Left lung (tissue), 10 donors: ENCODE data around the gene CRACDL. TPM values are rescaled to one million over a fixed set of nuclear protein-coding genes. Genes with fewer than 3 reads are reported as not detected.
A peak's percentile ranks its signal among the peaks of the same experiment; 100 is the strongest.

Experiments used
- ATAC-seq: fragments of 200-7000 bp; cut with Tn5 transposase; one replicate; pipeline ENCODE4 v1.9.1; 2020; ENCODE audit warnings: moderate library complexity
- DNase-seq, 4 donors: peaks; one replicate each; pipeline ENCODE4 v3.0.0-alpha.2; 2013 to 2020
- H3K27ac ChIP-seq, 2 donors: fragments of 200-600 bp; sonication (generic) in 1 of 2; one replicate each; pipeline versions ENCODE4 v1.5.0 to v1.8.0; 2020 to 2021
- H3K27me3 ChIP-seq, 2 donors: fragments of 200-600 bp; sonication (generic) in 1 of 2; one replicate each; pipeline versions ENCODE4 v1.5.0 to v1.8.0; 2020 to 2021
- H3K36me3 ChIP-seq, 2 donors: fragments of 200-600 bp; sonication (generic) in 1 of 2; one replicate each; pipeline versions ENCODE4 v1.5.0 to v1.8.0; 2020 to 2021
- H3K4me1 ChIP-seq, 2 donors: fragments of 200-600 bp; one replicate each; pipeline ENCODE4 v1.8.0; 2021
- H3K4me3 ChIP-seq, 2 donors: fragments of 200-600 bp; sonication (generic) in 1 of 2; one replicate each; pipeline versions ENCODE4 v1.5.0 to v1.8.0; 2020 to 2021; ENCODE audit warnings: mild to moderate bottlenecking in 1 of 2
- H3K9me3 ChIP-seq, 2 donors: fragments of 200-600 bp; sonication (generic) in 1 of 2; one replicate each; pipeline versions ENCODE4 v1.5.0 to v1.8.0; 2020 to 2021
- intact Hi-C, 2 donors: fragments of 100-400 bp; cut with DNase I; formaldehyde crosslinking; loops; one replicate each; pipeline versions ENCODE4 v1.11.2 to v1.14.2; 2022
- polyA plus RNA-seq, 6 donors: library from polyadenylated mRNA; unstranded; fragments of 120-200 nt; gene quantifications; one replicate each; pipeline ENCODE4 v1.2.1, GENCODE V29; 2013; ENCODE audit not compliant: insufficient read length in 6 of 6
- total RNA-seq, 2 donors: library from RNA; stranded (reverse); fragmentation: NEBNext Ultra II Directional; extraction: Animal tissue kit (Norgen Biotek cat#: 25700); gene quantifications; one replicate each; pipeline ENCODE4 v1.2.1, GENCODE V29; 2021
- TF ChIP-seq, protein P1 (sequence below), 2 donors: fragments of 200-600 bp; sonication (generic) in 1 of 2; IDR thresholded peaks; one replicate each; pipeline versions ENCODE4 v1.5.0 to v1.8.0; 2021; ENCODE audit warnings: antibody characterized with exemption in 2 of 2
- donor health status: DM: no; HTN: yes; CAD: no.
- donor health status: DM: no; HTN: no; CAD: no.

CRACDL gene
- total and polyA plus RNA-seq, 8 donors = 4.0 to 15.2 (median 6.0) TPM

DNA sequence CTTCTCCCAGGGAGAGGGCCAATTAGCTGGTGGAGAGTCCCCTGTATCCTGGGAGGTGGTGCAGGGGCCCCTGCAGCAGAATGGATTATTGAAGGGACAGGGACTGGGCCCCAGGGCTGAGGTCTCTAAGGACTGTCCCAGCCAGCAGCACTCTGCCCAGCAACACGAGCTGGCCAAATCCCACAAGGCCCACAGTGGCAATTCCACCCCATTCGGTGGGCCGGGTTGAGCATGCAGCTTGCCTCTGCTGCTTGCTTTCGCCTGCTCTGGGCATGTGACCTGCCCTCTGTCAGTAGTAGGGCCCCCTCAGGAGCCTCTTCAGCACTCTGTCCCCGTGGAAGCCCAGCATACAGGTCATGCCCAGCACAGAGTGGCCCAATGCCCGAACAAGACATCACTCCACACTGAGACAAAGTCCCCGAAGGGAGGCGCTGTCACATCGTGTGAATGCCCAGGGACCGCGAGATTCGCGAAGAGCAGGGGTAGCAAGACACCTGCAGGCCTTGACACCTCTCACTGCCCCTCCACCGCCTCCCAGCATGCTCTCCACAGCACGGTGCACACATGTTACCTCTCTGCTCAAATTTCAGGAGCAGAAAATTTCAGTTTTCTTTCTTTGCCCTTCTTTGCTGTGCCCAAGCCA is 65.4 kb downstream of the CRACDL start:
- Histone ChIP-seq H3K27me3 (no peaks in the 10 kb centered on the region), H3K27ac (no peak overlapping the region), H3K4me3 (no peak overlapping the region), H3K4me1 (no peaks in the 10 kb centered on the region), H3K9me3 (no peaks in the 10 kb centered on the region), H3K36me3 (no peaks in the 10 kb centered on the region)
- no peak for ATAC-seq
- DNase-seq = no peak
- TF ChIP-seq, protein P1, sequence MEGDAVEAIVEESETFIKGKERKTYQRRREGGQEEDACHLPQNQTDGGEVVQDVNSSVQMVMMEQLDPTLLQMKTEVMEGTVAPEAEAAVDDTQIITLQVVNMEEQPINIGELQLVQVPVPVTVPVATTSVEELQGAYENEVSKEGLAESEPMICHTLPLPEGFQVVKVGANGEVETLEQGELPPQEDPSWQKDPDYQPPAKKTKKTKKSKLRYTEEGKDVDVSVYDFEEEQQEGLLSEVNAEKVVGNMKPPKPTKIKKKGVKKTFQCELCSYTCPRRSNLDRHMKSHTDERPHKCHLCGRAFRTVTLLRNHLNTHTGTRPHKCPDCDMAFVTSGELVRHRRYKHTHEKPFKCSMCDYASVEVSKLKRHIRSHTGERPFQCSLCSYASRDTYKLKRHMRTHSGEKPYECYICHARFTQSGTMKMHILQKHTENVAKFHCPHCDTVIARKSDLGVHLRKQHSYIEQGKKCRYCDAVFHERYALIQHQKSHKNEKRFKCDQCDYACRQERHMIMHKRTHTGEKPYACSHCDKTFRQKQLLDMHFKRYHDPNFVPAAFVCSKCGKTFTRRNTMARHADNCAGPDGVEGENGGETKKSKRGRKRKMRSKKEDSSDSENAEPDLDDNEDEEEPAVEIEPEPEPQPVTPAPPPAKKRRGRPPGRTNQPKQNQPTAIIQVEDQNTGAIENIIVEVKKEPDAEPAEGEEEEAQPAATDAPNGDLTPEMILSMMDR (IDR thresholded peaks at IDR 0.05) = no peak
- intact Hi-C loops = no loop called here

DNA sequence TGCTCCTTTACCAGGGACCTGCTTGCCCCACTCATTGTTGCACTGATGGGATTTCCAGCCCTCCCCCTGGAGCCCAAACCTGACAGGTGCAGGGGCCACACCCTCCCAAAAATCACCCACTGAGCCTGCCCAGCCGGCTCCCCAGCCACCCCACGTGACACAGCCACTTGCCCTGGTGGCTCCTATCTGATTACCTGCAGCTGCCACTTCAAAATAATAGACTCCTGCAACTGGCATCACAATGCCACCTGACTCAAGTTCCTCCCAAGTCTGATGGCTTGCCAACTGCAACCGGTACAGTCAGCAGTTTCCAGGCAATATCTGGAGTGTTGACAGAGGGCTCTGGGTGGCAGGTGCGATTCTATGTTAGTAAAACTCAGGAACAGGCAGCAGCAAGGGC is 66.2 kb downstream of the CRACDL start:
- H3K4me1 ChIP-seq = no peaks in the 10 kb centered on the region
- no peak overlapping the region for H3K4me3 ChIP-seq
- DNase-seq (peak; percentile 24 to 87 (median 84)), ATAC-seq (peak; percentile 67)
- H3K9me3 ChIP-seq = no peaks in the 10 kb centered on the region
- TF ChIP-seq, protein P1 (IDR thresholded peaks at IDR 0.05) = no peak
- intact Hi-C loops = no loop called here
- H3K27ac ChIP-seq = peak overlapping the region; percentile 74 to 82
- H3K27me3 ChIP-seq = no peaks in the 10 kb centered on the region
- H3K36me3 ChIP-seq = no peaks in the 10 kb centered on the region

DNA sequence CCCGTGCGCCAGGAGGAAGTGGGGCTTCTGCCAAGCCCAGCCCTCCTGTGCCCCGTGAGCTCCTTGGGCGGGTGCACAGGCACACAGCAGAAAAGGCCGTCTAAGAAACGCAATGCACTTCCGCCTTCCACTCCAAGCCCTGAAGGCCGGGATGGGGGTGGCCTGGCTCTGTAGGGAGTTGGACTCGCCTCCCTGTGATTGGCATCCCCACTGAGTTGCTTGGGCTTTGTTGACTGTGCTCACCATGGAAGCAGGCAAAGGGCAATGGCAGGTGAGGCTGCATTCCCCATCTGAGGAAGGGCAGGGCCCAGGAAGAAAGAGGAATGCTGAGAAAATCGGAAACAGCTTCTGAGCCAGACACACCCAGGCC is 66.8 kb downstream of the CRACDL start:
- H3K9me3 ChIP-seq = no peaks in the 10 kb centered on the region
- H3K27ac ChIP-seq = peak overlapping the region; percentile 74 to 82
- intact Hi-C loops = no loop called here
- H3K4me3 ChIP-seq = peak overlapping the region in 1 of 2 donors; percentile 0
- ATAC-seq = peak; percentile 88
- H3K27me3 ChIP-seq = no peaks in the 10 kb centered on the region
- TF ChIP-seq, protein P1 (IDR thresholded peaks at IDR 0.05) = no peak
- peak; percentile 40 to 90 (median 86) for DNase-seq
- H3K36me3 ChIP-seq = no peaks in the 10 kb centered on the region
- H3K4me1 ChIP-seq = no peaks in the 10 kb centered on the region

DNA sequence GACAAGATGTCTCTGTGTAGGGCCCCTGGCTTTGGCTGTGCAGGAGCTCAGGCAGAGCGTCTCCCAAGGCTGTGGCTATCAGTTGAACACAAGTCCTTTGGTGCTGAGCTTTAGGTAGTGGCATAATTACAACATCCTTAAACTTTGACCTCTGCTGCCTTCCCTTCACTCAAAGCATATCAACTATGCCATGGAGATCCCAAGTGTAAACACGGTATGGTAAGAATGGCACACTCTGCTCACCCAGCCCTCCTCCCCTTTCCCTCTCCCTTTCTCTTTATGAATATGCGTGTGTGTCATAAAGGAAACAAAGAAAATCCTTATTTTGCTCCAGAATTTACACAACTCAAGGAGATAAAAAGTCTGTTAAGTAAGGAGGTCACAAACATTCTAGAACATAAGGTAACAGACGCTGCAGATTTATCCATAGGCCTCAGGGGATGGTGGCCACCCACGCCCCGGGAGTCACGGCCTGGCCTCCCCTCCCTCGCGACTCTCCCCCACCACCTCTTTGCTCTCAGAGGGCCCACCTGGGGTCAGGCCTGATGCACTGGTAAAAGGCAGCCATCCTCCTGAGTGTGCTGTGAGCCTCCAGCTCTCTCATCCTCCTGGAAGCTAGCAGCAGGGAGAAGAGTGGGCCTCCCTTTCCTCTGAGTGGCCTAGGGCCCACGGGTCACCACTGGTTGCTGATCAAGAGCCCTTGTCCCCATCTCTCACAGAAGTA is 67.3 kb downstream of the CRACDL start:
- H3K27ac ChIP-seq = peak overlapping the region; percentile 74 to 82
- TF ChIP-seq, protein P1 (IDR thresholded peaks at IDR 0.05) = no peak

DNA sequence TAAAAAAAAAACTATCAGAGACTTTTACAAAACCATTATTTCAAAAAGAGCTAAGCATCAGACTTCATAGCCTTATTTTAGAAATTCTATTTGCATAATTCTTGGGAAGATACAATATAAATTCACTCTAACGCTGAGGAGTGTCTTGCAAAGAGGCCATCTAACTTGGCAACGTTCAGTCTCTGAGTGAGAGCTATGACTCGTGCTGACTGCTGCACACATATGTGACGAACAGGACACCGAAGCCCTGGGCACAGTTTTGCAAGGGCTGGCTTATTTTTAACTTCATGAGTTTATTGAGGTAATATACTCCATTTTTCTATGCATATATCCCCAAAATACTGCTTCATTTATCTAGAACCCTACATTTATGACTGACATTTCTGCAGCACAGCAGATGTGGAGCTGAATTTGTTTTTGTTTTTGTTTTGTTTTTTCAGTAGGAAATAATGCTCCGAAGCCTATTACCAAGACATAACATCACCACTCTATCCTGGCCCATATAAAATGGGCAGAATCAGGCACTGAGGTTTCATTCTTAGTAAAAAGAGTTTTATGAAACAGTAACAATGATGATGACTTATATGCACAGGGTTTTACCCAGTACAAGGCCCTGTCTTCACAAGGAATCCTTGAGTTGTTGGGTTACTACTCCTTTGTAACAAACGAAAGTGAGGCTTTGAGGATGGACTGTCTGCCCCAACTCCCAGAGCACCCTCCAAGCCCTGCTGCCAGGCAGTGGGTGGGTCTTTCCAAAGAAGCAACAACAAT is 68.3 kb downstream of the CRACDL start:
- TF ChIP-seq, protein P1 (IDR thresholded peaks at IDR 0.05) = no peak
- intact Hi-C loops = no loop called here
- peaks cover 0 to 1% of the 10 kb centered on the region in 2 donors for H3K9me3 ChIP-seq
- no peaks in the 10 kb centered on the region for H3K27me3 ChIP-seq
- no peak overlapping the region for H3K4me3 ChIP-seq
- H3K27ac ChIP-seq = peak overlapping the region in 1 of 2 donors; percentile 26
- H3K4me1 ChIP-seq = no peaks in the 10 kb centered on the region
- no peaks in the 10 kb centered on the region for H3K36me3 ChIP-seq
- ATAC-seq (no peak), DNase-seq (no peak)

More for the DNA sequence above, 67.3 kb downstream of the CRACDL start:
- Histone ChIP-seq H3K4me1 (no peaks in the 10 kb centered on the region), H3K36me3 (no peaks in the 10 kb centered on the region), H3K27me3 (no peaks in the 10 kb centered on the region), H3K4me3 (peak overlapping the region in 1 of 2 donors; percentile 15), H3K9me3 (no peaks in the 10 kb centered on the region)
- intact Hi-C loops = no loop called here
- DNase-seq (peak in 1 of 4 donors; percentile 27), ATAC-seq (peak; percentile 47)
